Measurements from ENCODE around the gene DHX15.

DHX15 gene

GRCh38 chr4:24582235-24582832 is 2.0 kb downstream of the DHX15 start:
- no peak for DNase-seq (ENCODE audit: low read depth)

- no peak for DNase-seq (ENCODE audit: low read depth)
These were observed 6.0 kb downstream of the DHX15 start for GRCh38 chr4:24578364-24578763.

GRCh38 chr4:24576276-24576675 is 8.1 kb downstream of the DHX15 start:
- DNase-seq (ENCODE audit: low read depth): no peak

- no peak for DNase-seq (ENCODE audit: low read depth)
These were observed 10.1 kb downstream of the DHX15 start for GRCh38 chr4:24574236-24574635.

- DNase-seq (ENCODE audit: low read depth): no peak
These were observed 10.8 kb downstream of the DHX15 start for GRCh38 chr4:24573582-24573981.

- no peak for DNase-seq (ENCODE audit: low read depth)
These were observed 13.6 kb downstream of the DHX15 start for GRCh38 chr4:24570574-24571236.

- DNase-seq (ENCODE audit: low read depth): no peak
These were observed 14.2 kb downstream of the DHX15 start for GRCh38 chr4:24570172-24570571.

GRCh38 chr4:24569662-24570061 is 14.7 kb downstream of the DHX15 start:
- no peak for DNase-seq (ENCODE audit: low read depth)

GRCh38 chr4:24568425-24568824 is 15.9 kb downstream of the DHX15 start:
- DNase-seq (ENCODE audit: low read depth): no peak

- no peak for DNase-seq (ENCODE audit: low read depth)
These were observed 19.3 kb downstream of the DHX15 start for GRCh38 chr4:24565054-24565453.

- no peak for DNase-seq (ENCODE audit: low read depth)
These were observed 19.9 kb downstream of the DHX15 start for GRCh38 chr4:24564488-24564887.

GRCh38 chr4:24561438-24562139 is 22.8 kb downstream of the DHX15 start:
- DNase-seq (ENCODE audit: low read depth): no peak

GRCh38 chr4:24560868-24561368 is 23.4 kb downstream of the DHX15 start:
- no peak for DNase-seq (ENCODE audit: low read depth)

- no peak for DNase-seq (ENCODE audit: low read depth)
These were observed 24.5 kb downstream of the DHX15 start for GRCh38 chr4:24559889-24560288.

GRCh38 chr4:24559032-24559821 is 25.1 kb downstream of the DHX15 start:
- no peak for DNase-seq (ENCODE audit: low read depth)

- DNase-seq (ENCODE audit: low read depth): no peak
These were observed 27.0 kb downstream of the DHX15 start for GRCh38 chr4:24557026-24558025.

GRCh38 chr4:24551492-24552289 is 32.7 kb downstream of the DHX15 start:
- DNase-seq (ENCODE audit: low read depth): no peak

- no peak for DNase-seq (ENCODE audit: low read depth)
These were observed 33.7 kb downstream of the DHX15 start for GRCh38 chr4:24550441-24551175.

- DNase-seq (ENCODE audit: low read depth): no peak
These were observed 36.4 kb downstream of the DHX15 start for GRCh38 chr4:24547979-24548378.
